Spleen (tissue), 7 donors: ENCODE data around the gene ZMIZ1.

ENCODE experiments used
- CTCF ChIP-seq, 11 experiments: fragments of 200-600 bp in 7 of 11; fragments of 450-650 bp in 4 of 11; sonication (generic) in 4 of 11; IDR thresholded peaks in 8 of 11; conservative IDR thresholded peaks in 3 of 11; 1 replicate in 7 of 11; 2 replicates in 4 of 11; pipeline versions ENCODE4 v1.4.0 to v1.8.0; 2016 to 2021; ENCODE audit warnings: antibody characterized with exemption in 11 of 11, inconsistent platforms in 4 of 11, mild to moderate bottlenecking in 1 of 11
- POLR2AphosphoS5 ChIP-seq, 3 donors: sonication (generic); formaldehyde crosslinking; IDR thresholded peaks; one replicate each; pipeline ENCODE4 v1.5.1; 2017; ENCODE audit warnings: antibody characterized with exemption in 3 of 3
- donor health status: DM: no; HTN: no; CAD: no; lungs with moderate emphysema.
- donor health status: DM: no; HTN: no; CAD: no.
- donor health status: DM: no; HTN: no; CAD: no.

- TF ChIP-seq CTCF (IDR thresholded peaks at IDR 0.05 in 8 of 11, conservative IDR thresholded peaks at IDR 0.05 in 3 of 11) (no peak), POLR2AphosphoS5 (IDR thresholded peaks at IDR 0.05) (peak; percentile 70 to 77 (median 75))
Observed at GRCh38 chr10:79266543-79267312, 198.0 kb downstream of the ZMIZ1 start.
